Fibroblast of peridontal ligament (primary cell): ENCODE measurements around the gene KRTAP10-4.
"Not testable (repeated sequence)": the region's sequence is repeated elsewhere in the genome, so short reads cannot be mapped to it uniquely, and the experiment has no call there.

Experiments used
- DNase-seq: peaks from one replicate; pipeline ENCODE4 v3.0.0-alpha.2; 2010; ENCODE audit errors: extremely low read depth

KRTAP10-4 gene

DNA sequence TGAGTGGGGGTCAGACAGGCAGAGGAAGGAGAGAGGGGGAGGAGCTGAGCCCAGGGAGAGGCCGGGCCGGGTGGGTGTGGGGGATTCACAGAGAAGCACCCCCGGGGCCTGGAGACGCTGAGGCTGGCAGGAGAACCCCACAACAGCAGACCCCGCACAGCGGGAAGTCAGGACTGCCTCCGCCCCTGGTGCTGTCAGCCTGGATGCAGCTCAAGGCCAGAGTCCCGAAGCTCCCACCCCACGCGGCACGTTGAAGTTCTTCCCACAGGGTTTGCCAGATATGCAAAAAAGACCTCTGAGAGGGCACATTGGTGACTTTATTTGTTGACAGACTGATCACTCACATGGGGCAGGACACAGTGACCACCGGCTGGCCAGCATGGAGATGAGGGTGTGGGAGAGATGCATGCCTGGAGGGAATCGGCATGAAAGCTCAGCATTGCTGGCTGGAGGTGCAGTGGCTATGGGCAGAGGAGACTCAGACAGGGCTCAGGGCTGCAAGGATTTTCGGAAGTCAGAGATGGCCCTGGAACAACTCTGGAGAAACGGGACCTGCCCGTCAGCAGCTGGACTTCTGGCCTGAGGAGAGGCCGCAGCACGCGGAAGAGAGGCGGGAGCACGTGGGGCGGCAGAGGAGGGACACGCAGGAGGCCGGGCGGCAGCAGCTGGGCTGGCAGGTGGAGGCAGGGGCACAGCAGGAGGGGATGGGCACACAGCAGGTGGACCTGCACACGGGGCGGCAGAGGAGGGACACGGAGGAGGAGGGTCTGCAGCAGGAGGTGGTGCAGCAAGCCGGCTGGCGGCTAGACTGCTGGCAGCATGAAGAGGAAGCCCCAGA lies 15.8 kb upstream of the KRTAP10-4 start:
- DNase-seq: no peak

DNA sequence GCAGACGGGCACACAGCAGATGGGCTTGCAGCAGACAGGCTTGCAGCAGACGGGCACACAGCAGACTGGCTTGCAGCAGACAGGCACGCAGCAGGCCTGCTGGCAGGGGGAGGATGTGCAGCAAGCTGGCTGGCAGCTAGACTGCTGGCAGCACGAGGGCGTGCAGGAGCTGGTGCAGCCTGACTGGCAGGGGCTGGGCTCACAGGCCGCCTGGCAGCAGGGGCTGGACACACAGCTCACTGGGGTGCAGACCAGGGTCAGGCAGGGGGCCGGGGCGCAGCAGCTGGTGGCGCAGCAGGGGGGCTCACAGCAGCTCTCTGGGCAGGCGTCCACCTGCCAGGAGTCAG lies 15.2 kb upstream of the KRTAP10-4 start:
- DNase-seq: not testable (repeated sequence)

DNA sequence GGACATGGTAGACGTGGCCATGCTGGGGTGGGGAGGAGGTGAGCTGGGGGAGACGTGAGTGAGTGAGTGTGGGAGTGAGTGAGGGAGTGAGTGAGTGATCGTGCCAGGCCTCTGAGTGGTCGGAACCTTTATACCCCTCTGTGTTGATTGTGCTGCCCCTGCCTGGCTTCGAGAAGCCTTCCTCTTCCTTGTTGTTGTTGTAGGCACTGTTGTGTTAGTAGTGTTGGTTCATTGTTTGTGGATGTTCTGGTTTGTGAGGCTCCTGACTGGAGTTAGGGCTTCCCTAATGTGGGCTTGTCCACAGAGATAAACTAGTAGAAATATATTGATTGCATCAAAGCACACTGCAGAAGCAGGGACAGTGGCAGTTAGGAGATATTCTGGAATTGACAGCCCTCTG lies 14.8 kb upstream of the KRTAP10-4 start, which contains the start of gene KRTAP10-3:
KRTAP10-3 (minus strand) TSS at position 101 of the 400 bp plus-strand sequence; CDS start at position 21, 80 bp downstream.
- no peak for DNase-seq

DNA sequence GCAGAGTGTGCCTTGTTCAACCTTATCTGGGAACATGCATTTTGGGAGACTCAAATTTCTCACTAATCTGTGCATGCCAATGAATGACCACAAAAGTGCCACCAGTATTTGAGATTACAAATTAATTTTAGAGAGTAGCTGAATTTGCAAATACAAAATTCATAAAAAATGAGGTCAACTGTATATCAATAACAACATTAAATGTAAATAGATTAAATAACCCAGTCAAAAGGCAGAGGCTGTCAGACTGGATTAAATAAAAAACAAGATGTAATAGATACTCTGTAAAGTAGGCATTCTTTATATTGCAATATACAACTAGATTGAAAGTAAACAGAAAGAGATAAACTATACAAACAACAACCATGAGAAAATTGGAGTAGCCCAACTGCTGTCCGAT lies 9.4 kb upstream of the KRTAP10-4 start:
- DNase-seq: no peak

DNA sequence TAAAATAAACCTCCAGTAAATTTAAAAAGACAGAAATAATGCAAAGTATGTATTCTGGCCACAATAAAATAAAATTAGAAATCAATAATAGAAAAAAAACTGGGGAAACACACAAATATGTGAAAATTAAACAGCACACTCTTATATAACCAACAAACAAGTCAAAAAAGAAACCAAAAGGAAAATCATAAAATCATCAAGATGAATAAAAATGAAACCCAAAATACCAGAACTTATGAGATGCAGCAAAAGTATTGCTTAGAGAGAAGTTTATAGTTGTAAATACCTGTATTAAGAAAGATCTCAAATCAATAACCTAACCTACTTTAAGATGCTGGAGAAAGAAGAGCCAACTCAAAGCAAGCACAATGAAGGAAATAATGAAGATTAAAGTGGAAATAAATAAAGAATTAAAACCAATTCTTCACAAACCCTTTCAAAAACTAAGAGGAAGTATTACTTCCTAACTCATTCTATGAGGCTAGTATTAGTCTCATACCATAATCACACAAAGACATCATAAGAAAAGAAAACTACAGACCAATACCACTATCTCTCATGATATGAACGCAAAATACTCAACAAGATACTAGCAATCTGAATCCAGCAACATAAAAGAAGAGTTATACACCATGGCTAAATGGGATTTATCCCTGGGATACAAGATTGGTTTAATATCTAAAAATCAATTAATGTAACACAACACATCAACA lies 8.5 kb upstream of the KRTAP10-4 start:
- DNase-seq: no peak

DNA sequence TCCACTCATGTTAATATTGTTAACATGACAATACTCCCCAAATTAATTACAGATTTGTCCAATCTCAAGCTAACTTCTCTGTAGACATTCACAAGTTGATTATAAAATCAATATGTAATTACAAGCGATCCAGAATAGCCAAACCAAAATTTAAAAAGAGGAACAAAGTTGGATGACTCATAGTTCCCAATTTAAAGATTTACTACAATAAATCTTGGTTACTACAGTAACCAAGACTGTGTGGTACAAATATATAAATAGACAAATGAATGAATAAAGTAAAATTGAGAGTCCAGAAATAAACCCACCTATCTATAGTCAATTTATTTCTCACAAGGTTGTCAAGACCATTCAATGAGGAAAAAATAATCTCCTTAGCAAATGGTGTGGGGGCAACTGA lies 7.1 kb upstream of the KRTAP10-4 start:
- DNase-seq: no peak

DNA sequence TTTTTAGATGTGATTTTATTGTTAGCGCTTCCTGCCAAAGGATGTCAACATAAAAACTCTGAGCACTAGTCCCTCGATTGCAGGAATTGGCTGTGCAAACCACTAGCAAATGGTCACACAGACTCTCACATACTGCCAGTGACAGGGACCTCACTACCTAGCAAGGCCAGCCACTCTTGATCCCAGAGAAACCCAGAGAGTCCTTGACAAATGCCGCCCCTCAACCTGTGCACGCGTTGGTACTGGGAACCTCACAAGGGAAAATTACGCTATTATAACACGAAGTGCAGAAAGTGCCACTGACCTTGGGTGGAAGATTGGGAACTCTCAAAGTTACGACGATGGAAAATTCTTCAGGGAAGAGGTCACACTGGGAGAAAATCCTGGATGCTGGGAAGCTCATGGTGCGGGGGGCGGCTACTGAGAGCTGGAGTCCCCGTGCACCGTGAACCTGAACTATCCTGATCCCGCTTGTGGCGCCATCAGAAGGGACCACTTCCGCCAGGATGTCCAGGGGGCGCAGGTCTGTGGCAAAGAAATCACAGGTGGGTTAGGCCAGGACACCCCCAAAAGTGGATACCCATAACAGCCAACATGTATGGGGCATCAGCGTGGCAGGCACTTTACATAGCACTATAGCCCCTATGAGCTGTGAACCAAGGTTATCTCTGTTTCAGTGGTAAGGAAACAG lies 5.9 kb upstream of the KRTAP10-4 start:
- no peak for DNase-seq

DNA sequence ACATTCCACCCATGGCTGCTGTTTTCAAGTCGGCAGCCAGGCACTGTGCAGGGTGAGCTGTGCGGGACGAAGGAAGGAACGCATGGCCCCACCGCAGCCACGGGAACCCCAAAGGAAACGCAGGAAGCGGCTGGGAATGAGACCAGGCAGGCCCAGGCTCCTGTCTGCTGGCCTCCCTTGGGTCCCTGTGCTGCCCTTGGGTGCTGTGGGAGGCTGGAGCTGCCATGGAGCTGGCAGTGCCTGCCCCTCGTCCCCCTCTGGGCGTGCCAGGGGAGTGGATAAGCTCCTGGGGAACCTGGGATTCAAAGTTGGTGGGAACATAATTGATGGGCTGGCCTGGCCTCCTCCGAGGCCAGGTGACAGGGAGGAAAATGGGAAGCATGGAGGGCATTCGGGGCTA lies 5.3 kb upstream of the KRTAP10-4 start:
- no peak for DNase-seq

- no peak for DNase-seq
These were observed 4.6 kb upstream of the KRTAP10-4 start for GRCh38 chr21:44568667-44569556.

GRCh38 chr21:44569861-44570517 lies 3.5 kb upstream of the KRTAP10-4 start:
- no peak for DNase-seq

DNA sequence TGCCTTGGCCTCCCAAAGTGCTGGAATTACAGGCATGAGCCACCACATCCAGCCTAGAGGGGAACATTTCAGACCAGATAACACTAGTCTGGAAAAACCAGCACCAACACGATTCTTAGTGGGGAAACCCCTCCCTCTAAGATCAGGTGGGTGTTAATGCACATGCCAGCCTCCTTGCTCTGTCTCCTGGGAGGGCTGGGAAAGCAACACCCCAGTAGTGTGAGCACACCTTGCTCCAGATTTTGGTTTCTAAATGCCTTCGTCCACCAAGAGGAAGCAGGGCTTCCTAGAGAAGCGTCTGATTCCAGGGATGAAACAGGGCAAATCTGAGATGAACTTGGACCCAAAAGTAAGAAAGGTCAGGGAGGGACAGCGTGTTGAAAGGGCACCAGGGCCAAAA lies 2.2 kb upstream of the KRTAP10-4 start:
- no peak for DNase-seq

DNA sequence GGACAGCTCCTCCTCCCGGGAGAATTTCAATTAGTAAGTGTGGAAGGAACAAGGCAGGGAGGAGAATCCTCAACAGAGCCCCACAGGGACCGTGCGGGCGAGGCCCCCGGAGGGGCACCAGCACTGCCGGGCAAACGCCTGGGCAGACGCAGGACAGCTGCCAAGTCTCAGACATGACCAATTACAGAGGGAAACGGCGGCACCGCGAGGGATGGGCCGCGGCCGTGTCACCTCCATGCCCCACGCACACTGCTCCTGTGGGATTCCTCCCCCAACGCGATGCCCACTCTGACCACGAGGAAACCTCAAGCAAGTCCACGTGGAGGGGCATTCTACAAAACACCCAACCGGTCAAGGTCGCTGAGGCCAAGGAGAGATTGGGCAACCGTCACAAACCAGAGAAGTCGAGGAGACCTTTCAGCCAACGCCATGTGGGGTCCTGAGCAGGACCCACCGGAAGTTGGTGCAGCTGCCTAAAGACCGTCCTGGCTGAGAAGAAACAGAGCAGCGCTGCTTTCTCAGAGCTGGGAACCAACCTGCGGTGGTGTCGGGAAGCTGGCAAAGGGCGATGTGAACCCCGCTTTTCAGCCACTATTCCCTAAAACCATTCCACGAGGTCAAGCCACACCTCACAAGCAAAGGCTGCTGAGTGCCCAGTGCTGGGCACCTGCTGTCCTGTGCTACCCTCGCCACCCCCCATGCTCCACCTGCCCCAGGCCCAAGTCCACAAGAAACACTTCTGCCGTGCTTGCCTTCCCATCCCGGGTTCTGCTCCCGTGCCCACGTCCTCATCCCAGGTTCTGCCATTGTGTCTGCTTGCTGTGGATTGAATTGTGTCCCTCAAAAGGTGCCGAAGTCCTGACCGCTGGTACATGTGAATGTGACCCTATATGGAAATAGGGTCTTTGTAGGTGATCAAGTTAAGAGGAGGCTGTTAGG lies 1.4 kb upstream of the KRTAP10-4 start:
- no peak for DNase-seq

DNA sequence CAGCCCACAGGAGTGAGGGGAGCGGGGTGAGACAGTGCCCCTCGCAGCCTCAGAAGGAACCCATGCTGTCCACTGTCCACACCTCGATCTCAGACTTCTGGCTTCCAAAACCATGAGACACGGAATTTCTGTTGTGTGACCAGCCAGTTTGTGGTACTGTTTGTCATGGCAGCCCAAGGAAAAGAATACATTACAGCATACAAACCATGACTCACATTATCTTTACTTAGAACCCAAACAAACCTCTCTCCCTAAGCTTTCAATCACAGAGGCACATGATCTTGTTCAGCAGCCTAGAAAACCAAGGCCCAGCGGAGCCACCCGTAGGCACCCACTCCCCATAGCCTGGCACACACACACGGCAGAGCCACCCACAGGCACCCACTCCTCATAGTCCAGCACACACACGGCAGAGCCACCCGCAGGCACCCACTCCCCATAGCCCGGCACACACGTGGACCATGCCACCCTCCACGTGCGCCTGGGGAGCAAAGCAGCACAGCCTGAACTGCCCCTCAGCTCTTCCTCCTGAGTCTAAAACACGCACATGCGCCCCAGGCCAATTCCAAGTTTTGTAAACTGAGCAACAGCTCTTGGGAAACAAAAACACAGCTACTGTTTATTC lies 458 bp upstream of the KRTAP10-4 start:
- no peak for DNase-seq

GRCh38 chr21:44574457-44575306 lies 1.2 kb downstream of the KRTAP10-4 start:
- DNase-seq: no peak

- DNase-seq: no peak
These were observed 1.9 kb downstream of the KRTAP10-4 start for GRCh38 chr21:44575307-44576024.

GRCh38 chr21:44576025-44576420 lies 2.5 kb downstream of the KRTAP10-4 start:
- no peak for DNase-seq

DNA sequence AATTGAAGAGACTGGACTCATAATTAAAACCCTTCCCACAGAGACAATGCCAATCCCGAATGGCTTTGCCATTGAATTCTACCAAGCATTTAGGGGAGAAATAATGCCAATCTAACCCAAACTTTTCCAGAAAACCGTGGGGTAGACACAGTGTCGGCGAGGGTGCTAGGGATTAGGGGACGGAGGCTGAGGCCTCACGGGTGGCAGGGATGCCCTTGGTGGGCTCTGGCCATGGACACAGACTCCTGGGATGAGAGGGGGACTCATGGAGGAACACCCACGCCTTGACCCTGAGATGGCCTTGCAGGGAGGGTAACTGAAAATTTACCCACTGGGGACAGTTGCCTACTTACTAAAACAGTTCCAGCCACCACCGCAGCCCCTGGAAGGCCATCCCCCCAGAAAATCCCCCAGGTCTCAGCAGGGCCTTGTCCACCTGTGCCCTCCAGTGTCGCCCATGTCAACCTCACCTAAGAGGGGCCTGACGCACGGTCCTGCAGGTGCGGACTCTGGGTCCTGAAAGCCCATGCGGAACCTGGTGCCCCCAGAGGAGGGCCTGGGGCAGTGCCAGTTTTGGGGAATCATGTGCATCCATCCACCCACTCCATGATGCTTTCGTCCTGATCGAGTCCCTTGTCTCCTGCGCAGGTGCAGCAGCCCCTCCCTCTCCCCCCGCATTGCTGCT lies 5.0 kb downstream of the KRTAP10-4 start:
- no peak for DNase-seq
